Activated T-cell treated with anti-CD3 and anti-CD28 coated beads, Interleukin-2, amount 50 U/mL, for 24 hours (primary cell): ENCODE data around the gene OTP.
"Not testable (repeated sequence)": the region's sequence is repeated elsewhere in the genome, so short reads cannot be mapped to it uniquely, and the experiment has no call there.

Experiments
- DNase-seq: peaks from one replicate; pipeline ENCODE4 v3.0.0-alpha.2; 2020
- H3K27ac Mint-ChIP-seq: 2 replicates; pipeline ENCODE4 v1.8.0; 2020; ENCODE audit warnings: mild to moderate bottlenecking, mixed read lengths
- H3K27me3 Mint-ChIP-seq: 2 replicates; pipeline ENCODE4 v1.8.0; 2020; ENCODE audit warnings: mixed read lengths
- H3K36me3 Mint-ChIP-seq: 2 replicates; pipeline ENCODE4 v1.8.0; 2020; ENCODE audit warnings: low read depth, mixed read lengths
- H3K4me1 Mint-ChIP-seq: 2 replicates; pipeline ENCODE4 v1.8.0; 2020; ENCODE audit warnings: low read depth, mixed read lengths
- H3K4me3 Mint-ChIP-seq: 2 replicates; pipeline ENCODE4 v1.8.0; 2020; ENCODE audit warnings: mild to moderate bottlenecking, moderate library complexity, mixed read lengths
- H3K9me3 Mint-ChIP-seq: 2 replicates; pipeline ENCODE4 v1.8.0; 2020; ENCODE audit warnings: mixed read lengths

The OTP gene

GRCh38 chr5:77590347-77590746 lies 48.2 kb downstream of the OTP start:
- Mint-ChIP-seq H3K4me3 (no peak overlapping the region), H3K4me1 (no peaks in the 10 kb centered on the region), H3K9me3 (peaks cover 9% of the 10 kb centered on the region), H3K36me3 (no peaks in the 10 kb centered on the region), H3K27me3 (peaks cover 36% of the 10 kb centered on the region), H3K27ac (no peak overlapping the region)
- DNase-seq = no peak

- peaks cover 9% of the 10 kb centered on the region for H3K9me3 Mint-ChIP-seq
- no peaks in the 10 kb centered on the region for H3K36me3 Mint-ChIP-seq
- no peaks in the 10 kb centered on the region for H3K4me1 Mint-ChIP-seq
- DNase-seq = no peak
- H3K27ac Mint-ChIP-seq = no peak overlapping the region
- H3K27me3 Mint-ChIP-seq = peaks cover 34% of the 10 kb centered on the region
- H3K4me3 Mint-ChIP-seq = no peak overlapping the region
These were observed 50.3 kb downstream of the OTP start for GRCh38 chr5:77588175-77588574.

GRCh38 chr5:77586101-77586500 lies 52.4 kb downstream of the OTP start:
- no peaks in the 10 kb centered on the region for H3K9me3 Mint-ChIP-seq
- no peak for DNase-seq
- no peak overlapping the region for H3K4me3 Mint-ChIP-seq
- H3K27me3 Mint-ChIP-seq = peaks cover 20% of the 10 kb centered on the region
- H3K36me3 Mint-ChIP-seq = no peaks in the 10 kb centered on the region
- no peak overlapping the region for H3K27ac Mint-ChIP-seq
- H3K4me1 Mint-ChIP-seq = no peaks in the 10 kb centered on the region

- not testable (repeated sequence) for DNase-seq, H3K36me3 Mint-ChIP-seq, H3K4me3 Mint-ChIP-seq, H3K27me3 Mint-ChIP-seq, H3K9me3 Mint-ChIP-seq, H3K4me1 Mint-ChIP-seq, H3K27ac Mint-ChIP-seq
These were observed 56.4 kb downstream of the OTP start for GRCh38 chr5:77582143-77582542.
